Chondrocyte (in vitro differentiated cells): ENCODE measurements around the gene TCP11L1. TPM values are rescaled to one million over a fixed set of nuclear protein-coding genes. Genes with fewer than 3 reads are reported as not detected.
"Not testable (repeated sequence)": the region's sequence is repeated elsewhere in the genome, so short reads cannot be mapped to it uniquely, and the experiment has no call there.

ENCODE experiments used
- DNase-seq: peaks from one replicate; pipeline ENCODE4 v3.0.0; 2021; ENCODE audit warnings: mixed read lengths, low spot score
- H3K27ac Mint-ChIP-seq: one replicate; pipeline ENCODE4 v1.8.0; 2021; ENCODE audit warnings: mild to moderate bottlenecking, moderate library complexity, mixed read lengths; ENCODE audit not compliant: unreplicated experiment
- H3K27me3 Mint-ChIP-seq: 2 replicates; pipeline ENCODE4 v1.8.0; 2021; ENCODE audit warnings: low read depth, mixed read lengths
- H3K36me3 Mint-ChIP-seq: 2 replicates; pipeline ENCODE4 v1.8.0; 2021; ENCODE audit warnings: low read depth, mixed read lengths
- H3K4me1 Mint-ChIP-seq: 2 replicates; pipeline ENCODE4 v1.8.0; 2021; ENCODE audit warnings: low read depth, mild to moderate bottlenecking, mixed read lengths
- H3K4me3 Mint-ChIP-seq: one replicate; pipeline ENCODE4 v1.8.0; 2021; ENCODE audit warnings: mild to moderate bottlenecking, moderate library complexity, mixed read lengths; ENCODE audit not compliant: unreplicated experiment
- H3K9me3 Mint-ChIP-seq: 2 replicates; pipeline ENCODE4 v1.8.0; 2021; ENCODE audit warnings: low read depth, mixed read lengths
- total RNA-seq: library from RNA; stranded (reverse); gene quantifications from 3 replicates; pipeline ENCODE4 v1.2.1, GENCODE V29; 2021
- TF ChIP-seq, protein P1 (sequence below): fragments of 200-600 bp; sonication (generic); IDR thresholded peaks from 2 replicates; pipeline ENCODE4 v1.5.0; 2021; ENCODE audit warnings: antibody characterized with exemption, mild to moderate bottlenecking, moderate library complexity

The TCP11L1 gene
- total RNA-seq, 1 donor from 2014 or later = 32.5 TPM

DNA sequence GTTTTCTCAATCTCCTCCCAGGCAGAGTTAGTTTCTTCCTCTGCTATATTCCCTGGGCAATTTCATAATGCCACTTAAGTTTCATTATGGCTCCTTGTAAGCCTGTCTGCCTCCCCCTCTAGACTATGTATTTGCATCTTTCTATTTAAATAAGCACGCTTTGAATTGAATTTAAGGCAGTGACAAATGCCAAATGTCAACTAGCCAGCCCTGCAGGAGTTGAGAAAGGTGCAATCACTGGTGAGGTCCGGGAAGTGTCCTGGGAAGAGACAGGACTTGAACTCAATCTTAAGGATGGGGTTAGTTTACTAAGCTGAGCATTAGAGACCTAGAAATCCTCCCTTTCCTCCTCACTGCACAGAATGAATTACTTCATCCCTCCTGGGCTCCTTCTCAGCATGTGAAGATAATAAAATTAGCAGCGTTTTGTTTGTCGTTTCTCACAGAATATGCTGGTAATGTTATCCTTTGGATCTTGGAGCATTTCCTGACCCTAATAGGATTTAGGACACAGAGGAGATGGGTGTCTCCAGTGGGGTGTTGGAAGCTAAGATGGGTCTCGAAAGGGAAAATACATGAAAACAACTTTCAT, 1.6 kb downstream of the TCP11L1 start:
- Mint-ChIP-seq H3K4me1 (peaks cover 33% of the 10 kb centered on the region), H3K9me3 (peaks cover 5% of the 10 kb centered on the region), H3K36me3 (peaks cover 5% of the 10 kb centered on the region), H3K4me3 (peak overlapping the region; percentile 86), H3K27me3 (no peaks in the 10 kb centered on the region), H3K27ac (peak overlapping the region; percentile 86)
- DNase-seq = no peak
- TF ChIP-seq, protein P1, sequence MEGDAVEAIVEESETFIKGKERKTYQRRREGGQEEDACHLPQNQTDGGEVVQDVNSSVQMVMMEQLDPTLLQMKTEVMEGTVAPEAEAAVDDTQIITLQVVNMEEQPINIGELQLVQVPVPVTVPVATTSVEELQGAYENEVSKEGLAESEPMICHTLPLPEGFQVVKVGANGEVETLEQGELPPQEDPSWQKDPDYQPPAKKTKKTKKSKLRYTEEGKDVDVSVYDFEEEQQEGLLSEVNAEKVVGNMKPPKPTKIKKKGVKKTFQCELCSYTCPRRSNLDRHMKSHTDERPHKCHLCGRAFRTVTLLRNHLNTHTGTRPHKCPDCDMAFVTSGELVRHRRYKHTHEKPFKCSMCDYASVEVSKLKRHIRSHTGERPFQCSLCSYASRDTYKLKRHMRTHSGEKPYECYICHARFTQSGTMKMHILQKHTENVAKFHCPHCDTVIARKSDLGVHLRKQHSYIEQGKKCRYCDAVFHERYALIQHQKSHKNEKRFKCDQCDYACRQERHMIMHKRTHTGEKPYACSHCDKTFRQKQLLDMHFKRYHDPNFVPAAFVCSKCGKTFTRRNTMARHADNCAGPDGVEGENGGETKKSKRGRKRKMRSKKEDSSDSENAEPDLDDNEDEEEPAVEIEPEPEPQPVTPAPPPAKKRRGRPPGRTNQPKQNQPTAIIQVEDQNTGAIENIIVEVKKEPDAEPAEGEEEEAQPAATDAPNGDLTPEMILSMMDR = no peak

DNA sequence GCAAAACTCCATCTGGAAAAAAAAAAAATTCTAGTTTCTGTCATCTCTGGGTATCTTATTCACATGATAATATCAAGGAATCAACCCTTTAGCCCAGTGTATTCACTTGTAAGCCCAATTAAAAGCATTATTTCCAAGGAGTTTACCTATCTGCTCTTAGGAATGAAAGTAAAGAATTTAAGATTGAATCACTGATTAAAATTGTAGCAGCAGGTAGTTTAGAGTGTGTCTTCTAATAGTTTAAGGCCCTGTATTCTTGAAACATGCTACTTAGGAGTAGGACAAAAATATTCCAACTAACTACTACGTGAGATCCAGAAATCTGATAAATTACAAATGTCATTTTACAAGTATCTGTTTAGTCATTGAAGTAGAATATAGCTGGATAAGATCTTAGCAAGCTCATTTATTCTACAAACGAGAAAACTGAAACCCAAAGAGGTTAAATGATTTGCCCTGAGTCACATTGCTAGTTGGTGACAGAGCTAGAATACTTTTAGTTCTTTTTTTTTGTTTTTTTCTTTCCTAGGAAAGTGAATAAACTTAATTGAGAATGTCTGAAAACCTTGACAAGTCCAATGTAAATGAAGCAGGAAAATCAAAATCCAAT, 4.0 kb downstream of the TCP11L1 start:
- DNase-seq = no peak
- peaks cover 33% of the 10 kb centered on the region for H3K4me1 Mint-ChIP-seq
- TF ChIP-seq, protein P1 = no peak
- H3K9me3 Mint-ChIP-seq = peaks cover 5% of the 10 kb centered on the region
- H3K27me3 Mint-ChIP-seq = no peaks in the 10 kb centered on the region
- H3K36me3 Mint-ChIP-seq = peaks cover 15% of the 10 kb centered on the region
- peak overlapping the region; percentile 9 for H3K27ac Mint-ChIP-seq
- no peak overlapping the region for H3K4me3 Mint-ChIP-seq

DNA sequence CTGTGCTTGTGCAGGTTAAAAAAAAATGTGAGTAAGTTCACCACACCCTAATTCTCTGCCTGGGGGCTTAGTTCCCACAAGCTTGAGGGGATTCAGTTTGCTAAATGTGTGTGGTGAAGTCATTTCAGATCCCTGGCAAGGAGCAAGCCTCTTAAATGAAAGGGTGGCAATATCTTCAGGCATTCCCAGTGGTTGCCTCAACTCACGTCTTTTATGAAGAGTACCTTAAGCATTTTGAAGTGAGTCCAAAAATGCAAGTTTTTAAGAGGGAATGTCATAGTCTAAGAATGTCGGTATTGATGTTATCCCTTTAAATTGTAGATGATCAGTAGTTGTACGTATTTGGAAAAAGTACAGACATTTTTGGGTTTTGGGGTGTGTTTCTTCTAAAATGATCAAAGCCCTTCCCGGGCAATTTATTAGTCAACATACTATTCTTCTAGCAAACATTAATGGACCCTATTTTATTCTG, 4.9 kb downstream of the TCP11L1 start:
- peaks cover 33% of the 10 kb centered on the region for H3K4me1 Mint-ChIP-seq
- H3K4me3 Mint-ChIP-seq = no peak overlapping the region
- H3K36me3 Mint-ChIP-seq = peaks cover 18% of the 10 kb centered on the region
- peaks cover 5% of the 10 kb centered on the region for H3K9me3 Mint-ChIP-seq
- no peak for DNase-seq
- TF ChIP-seq, protein P1 = no peak
- no peaks in the 10 kb centered on the region for H3K27me3 Mint-ChIP-seq
- H3K27ac Mint-ChIP-seq = peak overlapping the region; percentile 49

DNA sequence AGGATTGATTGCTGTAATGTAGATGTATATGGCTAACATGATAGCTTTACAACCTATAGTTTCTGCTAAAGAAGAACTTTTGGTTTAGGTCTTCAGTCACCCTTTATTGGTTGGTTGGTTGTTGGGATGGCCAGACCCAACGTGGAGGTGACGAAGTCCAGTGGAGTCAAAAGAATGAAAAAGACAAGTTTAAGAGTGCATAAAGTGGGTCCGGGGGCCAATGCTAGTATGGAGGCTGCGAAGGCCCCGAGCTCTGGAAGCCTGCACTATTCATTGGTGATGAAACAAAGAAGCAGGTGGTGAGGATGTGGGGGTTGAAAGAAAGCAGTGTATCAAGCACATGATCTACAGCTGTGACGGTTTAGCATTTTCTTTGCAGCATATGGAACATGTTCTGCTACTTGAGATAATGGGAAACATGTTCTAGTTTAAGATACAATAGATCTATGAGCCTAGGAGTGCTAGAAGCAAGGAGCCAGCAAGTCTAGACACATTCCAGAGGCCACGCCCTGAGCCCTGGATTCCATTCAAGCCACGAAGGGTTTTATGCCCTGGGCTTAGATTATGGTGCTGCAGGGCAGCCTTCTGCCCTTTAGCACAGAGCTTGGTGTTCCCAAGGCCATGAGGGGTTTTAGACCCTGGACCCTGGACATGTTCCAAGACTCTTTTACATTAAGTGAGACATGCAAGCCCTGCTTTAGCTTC, 6.3 kb downstream of the TCP11L1 start:
- H3K4me1 Mint-ChIP-seq = peaks cover 27% of the 10 kb centered on the region
- H3K4me3 Mint-ChIP-seq = no peak overlapping the region
- H3K9me3 Mint-ChIP-seq = peaks cover 5% of the 10 kb centered on the region
- H3K27ac Mint-ChIP-seq = no peak overlapping the region
- no peaks in the 10 kb centered on the region for H3K27me3 Mint-ChIP-seq
- DNase-seq = no peak
- TF ChIP-seq, protein P1 = no peak
- H3K36me3 Mint-ChIP-seq = peaks cover 18% of the 10 kb centered on the region

DNA sequence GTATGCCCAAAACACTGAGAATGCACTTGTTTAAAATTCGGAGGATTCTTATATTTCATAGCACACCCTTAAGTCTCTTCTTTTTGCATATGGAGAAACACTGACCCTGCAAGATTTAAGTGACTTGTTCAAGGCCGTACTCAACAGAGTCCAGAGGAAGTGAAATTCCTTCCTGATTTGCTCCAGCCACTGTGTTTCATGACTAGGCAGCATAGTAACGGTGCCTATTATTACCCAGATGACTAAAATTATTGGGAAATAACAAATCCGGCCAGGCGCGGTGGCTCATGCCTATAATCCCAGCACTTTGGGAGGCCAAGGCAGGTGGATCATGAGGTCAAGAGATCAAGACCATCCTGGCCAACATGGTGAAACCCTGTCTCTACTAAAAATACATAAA, 9.3 kb downstream of the TCP11L1 start:
- not testable (repeated sequence) for H3K27me3 Mint-ChIP-seq, H3K4me3 Mint-ChIP-seq, H3K27ac Mint-ChIP-seq, DNase-seq, H3K9me3 Mint-ChIP-seq
- Mint-ChIP-seq H3K4me1 (peaks cover 15% of the 10 kb centered on the region), H3K36me3 (peaks cover 21% of the 10 kb centered on the region)

DNA sequence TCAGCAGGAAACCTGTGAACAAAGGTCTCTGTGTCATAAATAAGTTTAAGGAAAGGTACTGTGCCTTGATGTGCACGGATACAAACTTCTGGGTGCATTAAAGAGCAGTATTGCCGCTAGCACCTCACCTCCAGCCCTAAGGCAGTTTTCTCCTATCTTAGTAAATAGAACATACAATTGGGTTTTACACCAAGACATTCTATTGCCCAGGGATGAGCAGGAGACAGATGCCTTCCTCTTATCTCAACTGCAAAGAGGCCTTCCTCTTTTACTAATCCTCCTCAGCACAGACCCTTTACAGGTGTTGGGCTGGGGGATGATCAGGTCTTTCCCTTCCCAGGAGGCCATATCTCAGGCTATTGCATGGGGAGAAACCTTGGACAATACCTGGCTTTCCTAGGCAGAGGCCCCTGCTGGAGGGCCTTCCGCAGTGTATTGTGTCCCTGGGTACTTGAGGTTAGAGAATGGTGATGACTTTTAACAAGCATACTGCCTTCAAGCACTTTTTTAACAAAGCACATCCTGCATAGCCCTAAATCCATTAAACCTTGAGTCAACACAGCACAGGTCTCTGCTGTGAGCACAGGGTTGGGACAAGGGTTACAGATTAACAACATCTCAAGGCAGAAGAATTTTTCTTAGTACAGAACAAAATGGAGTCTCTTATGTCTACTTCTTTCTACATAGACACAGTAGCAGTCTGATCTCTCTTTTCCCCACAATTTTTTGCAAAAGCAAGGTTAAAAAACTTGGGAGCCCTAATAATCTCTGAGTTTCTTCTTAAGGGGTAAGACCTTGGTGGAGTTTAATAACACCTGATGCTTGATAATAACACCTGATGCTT, 10.4 kb downstream of the TCP11L1 start:
- peaks cover 23% of the 10 kb centered on the region for H3K36me3 Mint-ChIP-seq
- not testable (repeated sequence) for H3K9me3 Mint-ChIP-seq, H3K27me3 Mint-ChIP-seq, DNase-seq, H3K4me3 Mint-ChIP-seq, H3K27ac Mint-ChIP-seq, H3K4me1 Mint-ChIP-seq
